ENCODE data around the gene OPTC.
"Not testable (repeated sequence)": the region's sequence is repeated elsewhere in the genome, so short reads cannot be mapped to it uniquely, and the experiment has no call there.

Gene OPTC

GRCh38 chr1:203517426-203518110 is 23.6 kb downstream of the OPTC start:
- no peak for DNase-seq (ENCODE audit: low spot score)

DNA sequence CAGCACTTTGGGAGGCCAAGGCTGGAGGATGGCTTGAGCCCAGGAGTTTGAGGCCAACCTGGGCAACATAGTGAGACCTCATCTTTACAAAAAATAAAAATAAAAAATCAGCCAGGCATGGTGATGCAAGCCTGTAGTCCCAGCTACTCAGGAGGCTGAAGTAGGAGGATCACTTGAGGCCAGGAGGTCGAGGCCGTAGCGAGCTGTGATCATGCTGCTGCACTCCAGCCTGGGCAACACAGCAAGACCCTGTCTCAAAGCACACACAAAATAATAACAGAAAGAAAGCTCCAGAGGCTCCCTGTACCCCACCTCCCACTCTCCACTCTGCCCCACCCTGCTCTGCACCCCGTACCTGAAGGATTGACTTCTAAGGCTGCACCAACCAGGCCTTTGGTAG is 24.2 kb downstream of the OPTC start:
- DNase-seq (ENCODE audit: low spot score) = not testable (repeated sequence)

GRCh38 chr1:203518541-203518940 is 24.6 kb downstream of the OPTC start:
- no peak for DNase-seq (ENCODE audit: low spot score)

DNA sequence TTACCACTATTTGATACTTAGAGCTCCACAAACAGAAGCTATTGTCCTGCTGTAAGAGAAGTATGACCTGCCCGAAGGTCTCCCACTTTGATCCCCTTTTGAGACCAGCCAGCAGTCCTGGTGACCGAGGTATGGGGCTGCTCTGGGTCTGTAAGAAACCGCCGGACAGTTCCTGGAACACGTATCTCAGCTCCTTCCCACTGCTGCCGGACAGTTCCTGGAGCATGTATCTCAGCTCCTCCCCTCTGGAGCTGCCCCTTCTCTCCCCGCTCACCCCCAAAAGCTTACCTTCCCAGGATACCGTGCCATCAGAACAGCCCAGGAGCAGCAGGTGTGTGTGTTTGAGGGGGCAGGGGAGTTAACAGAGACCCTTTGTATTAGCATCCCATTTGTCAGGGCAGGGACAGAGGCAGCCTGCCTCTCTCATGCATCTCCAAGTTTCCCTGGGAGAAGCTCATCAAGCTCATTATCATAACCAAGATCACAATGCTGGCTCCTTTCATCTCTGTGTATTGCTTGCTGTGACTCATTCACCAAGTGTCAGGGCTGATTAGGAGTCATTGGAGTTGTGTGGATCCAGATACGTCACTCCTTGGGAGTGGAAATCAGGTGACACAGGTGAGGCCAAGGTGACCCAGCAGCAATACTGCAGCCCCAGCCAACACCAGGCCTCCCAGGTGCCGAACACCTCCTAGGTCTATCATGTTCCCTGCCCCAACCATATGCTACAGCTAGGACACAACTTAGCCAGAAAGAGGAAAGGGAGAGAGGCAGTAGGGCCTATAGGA is 25.3 kb downstream of the OPTC start:
- DNase-seq (ENCODE audit: low spot score) = no peak

DNA sequence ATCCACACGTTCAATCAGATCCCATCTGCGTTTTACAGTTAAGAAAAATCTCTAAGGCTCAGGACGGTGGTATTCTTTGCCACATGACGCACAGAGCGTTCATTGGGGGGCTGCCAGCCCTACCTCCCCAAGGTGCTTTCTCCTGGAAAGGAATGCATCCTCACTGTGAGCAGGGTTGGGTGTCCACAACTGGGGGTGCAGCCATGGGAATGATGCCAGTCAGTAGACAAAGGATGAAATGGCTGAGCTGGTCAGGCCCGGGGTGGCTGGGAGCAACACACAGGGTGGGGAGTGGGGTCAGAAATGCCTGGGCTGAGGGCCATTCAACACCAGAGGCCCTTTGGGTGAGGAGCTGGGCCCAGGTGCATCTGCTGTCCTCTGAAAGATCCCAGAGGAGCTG is 25.9 kb downstream of the OPTC start:
- DNase-seq (ENCODE audit: low spot score) = no peak

- DNase-seq (ENCODE audit: low spot score) = no peak
These were observed 26.4 kb downstream of the OPTC start for GRCh38 chr1:203520315-203520714.

- no peak for DNase-seq (ENCODE audit: low spot score)
These were observed 27.3 kb downstream of the OPTC start for GRCh38 chr1:203521074-203521794.

DNA sequence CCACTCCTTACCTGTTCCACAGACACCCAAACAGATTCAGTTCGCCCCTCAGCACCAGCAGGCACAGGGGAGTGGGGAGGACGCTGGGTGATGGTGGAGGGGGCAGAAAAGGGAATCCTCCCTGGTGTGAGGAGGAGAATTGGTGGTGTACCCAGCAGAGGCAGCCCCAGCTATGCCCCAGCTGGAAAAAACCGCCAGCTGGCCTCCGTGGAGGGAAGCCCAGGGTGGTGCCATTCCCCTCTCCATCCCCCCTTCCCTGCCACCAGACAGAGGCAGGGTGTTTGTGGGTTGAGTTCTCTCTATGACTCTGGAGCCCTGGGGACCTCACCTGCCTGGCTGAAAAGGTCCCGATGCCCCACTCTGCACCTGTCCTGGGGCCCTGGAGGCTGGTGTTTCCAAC is 27.9 kb downstream of the OPTC start:
- no peak for DNase-seq (ENCODE audit: low spot score)

GRCh38 chr1:203522237-203522636 is 28.3 kb downstream of the OPTC start:
- no peak for DNase-seq (ENCODE audit: low spot score)

GRCh38 chr1:203523667-203524066 is 29.7 kb downstream of the OPTC start:
- no peak for DNase-seq (ENCODE audit: low spot score)

DNA sequence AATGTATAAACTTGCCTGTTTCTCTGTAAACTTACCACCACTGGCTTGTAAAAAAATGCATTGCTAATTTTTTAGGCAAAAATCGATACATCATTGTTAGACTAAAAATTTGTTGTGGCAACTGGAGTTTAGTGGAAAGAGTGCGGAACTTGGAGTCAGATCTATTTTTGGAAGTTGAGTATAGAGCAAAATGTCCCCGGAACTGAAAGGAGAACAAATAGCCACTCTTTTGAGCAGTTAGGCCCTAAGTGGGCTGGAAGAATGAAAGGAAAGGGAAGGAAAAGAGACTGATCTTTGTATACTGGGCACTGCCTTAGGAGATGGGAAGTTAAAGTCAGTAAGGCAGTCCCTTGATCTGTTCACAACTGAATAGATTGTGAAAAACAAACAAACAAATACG is 30.2 kb downstream of the OPTC start:
- no peak for DNase-seq (ENCODE audit: low spot score)

- DNase-seq (ENCODE audit: low spot score) = no peak
These were observed 30.9 kb downstream of the OPTC start for GRCh38 chr1:203524824-203525223.

DNA sequence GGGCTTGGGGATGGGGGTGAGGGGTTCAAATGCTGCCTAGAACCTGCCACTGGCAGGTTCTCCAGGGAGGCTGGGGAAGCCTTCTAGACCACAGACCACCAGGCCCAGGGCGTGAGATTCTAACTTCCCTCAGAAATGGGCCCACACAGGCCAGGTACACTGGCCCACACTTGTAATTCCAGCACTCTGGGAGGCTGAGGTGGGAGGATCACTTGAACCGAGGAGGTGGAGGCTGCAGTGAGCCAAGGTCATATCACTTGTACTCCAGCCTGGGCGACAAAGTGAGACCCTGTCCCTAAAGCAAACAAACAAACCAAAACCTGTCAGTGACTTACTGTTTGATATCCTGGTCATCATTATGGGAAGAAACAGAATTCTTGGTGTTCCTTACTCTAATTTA is 31.7 kb downstream of the OPTC start:
- no peak for DNase-seq (ENCODE audit: low spot score)

- DNase-seq (ENCODE audit: low spot score) = no peak
These were observed 32.2 kb downstream of the OPTC start for GRCh38 chr1:203526130-203526529.

GRCh38 chr1:203526572-203526971 is 32.6 kb downstream of the OPTC start:
- no peak for DNase-seq (ENCODE audit: low spot score)

- DNase-seq (ENCODE audit: low spot score) = no peak
These were observed 33.1 kb downstream of the OPTC start for GRCh38 chr1:203527013-203527412.

GRCh38 chr1:203528063-203528462 is 34.1 kb downstream of the OPTC start:
- no peak for DNase-seq (ENCODE audit: low spot score)

GRCh38 chr1:203528976-203529835 is 35.3 kb downstream of the OPTC start:
- DNase-seq (ENCODE audit: low spot score) = no peak

GRCh38 chr1:203531063-203531462 is 37.1 kb downstream of the OPTC start:
- no peak for DNase-seq (ENCODE audit: low spot score)

GRCh38 chr1:203534012-203534411 is 40.1 kb downstream of the OPTC start:
- DNase-seq (ENCODE audit: low spot score) = no peak

DNA sequence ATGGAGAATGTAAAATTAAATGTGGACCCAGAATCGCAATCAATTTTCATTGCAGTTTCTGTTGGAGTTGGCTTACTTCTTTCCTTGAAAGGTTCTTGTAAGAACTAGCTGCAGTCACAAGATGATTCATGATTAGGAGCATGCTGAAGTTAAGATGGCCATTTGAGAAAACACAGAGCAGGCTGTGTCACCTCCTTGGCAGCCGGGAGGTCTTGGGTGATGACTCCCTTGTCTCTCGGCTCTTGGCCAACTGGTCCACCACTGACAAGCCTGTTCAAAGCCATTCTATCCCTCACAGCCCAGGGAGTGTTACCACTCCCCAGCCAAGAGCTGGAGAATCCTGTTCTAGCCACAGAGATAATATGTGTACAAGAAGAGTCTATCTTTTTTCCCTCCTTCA is 40.6 kb downstream of the OPTC start:
- no peak for DNase-seq (ENCODE audit: low spot score)

DNA sequence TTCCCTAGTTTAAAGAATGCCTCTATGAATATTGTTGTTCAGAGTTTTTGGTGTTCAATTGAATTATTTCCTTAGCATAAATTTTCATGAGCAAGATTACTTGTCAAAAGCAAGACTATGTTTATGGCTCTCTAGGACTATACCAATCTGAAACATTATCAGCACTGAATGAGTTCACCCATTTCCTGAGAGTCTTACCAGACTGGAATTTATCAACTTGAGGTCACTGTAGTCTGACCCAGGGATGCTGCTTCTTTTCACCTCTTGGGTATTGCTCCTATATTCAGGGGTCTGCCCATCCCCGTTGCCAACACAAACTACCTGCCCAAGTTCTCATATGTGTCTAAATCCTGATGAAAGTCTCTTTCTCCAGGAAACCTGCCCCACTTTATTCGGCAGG is 42.6 kb downstream of the OPTC start:
- DNase-seq (ENCODE audit: low spot score) = no peak
